GM10266 (cell line): ENCODE data around the gene FANCC.

ENCODE experiments used
- DNase-seq: peaks from one replicate; pipeline ENCODE4 v3.0.0; 2012; ENCODE audit errors: extremely low spot score
- CTCF ChIP-seq: IDR thresholded peaks from 2 replicates; pipeline ENCODE4 v1.5.1; 2012; ENCODE audit warnings: mild to moderate bottlenecking, low read depth; ENCODE audit not compliant: control insufficient read depth, insufficient read depth; ENCODE audit errors: missing control alignments

Gene FANCC

GRCh38 chr9:95327239-95327865, 9.8 kb upstream of the FANCC start:
- TF ChIP-seq CTCF, result no peak
- DNase-seq, result no peak

GRCh38 chr9:95325221-95325620, 7.7 kb upstream of the FANCC start:
- DNase-seq, result no peak
- no peak for TF ChIP-seq CTCF

- no peak for TF ChIP-seq CTCF
- DNase-seq, result no peak
Measured at GRCh38 chr9:95317893-95318211, 343 bp upstream of the FANCC start.

GRCh38 chr9:95316794-95317118, 753 bp downstream of the FANCC start:
- DNase-seq, result peak; percentile 83
- no peak for TF ChIP-seq CTCF

- DNase-seq, result no peak
- no peak for TF ChIP-seq CTCF
Measured at GRCh38 chr9:95316274-95316673, 1.2 kb downstream of the FANCC start.

- no peak for TF ChIP-seq CTCF
- no peak for DNase-seq
Measured at GRCh38 chr9:95315108-95315746, 2.3 kb downstream of the FANCC start.

- DNase-seq, result no peak
- no peak for TF ChIP-seq CTCF
Measured at GRCh38 chr9:95313010-95313498, 4.5 kb downstream of the FANCC start.
